H7 (cell line): ENCODE results near the gene GID8. TPM values are rescaled to one million over a fixed set of nuclear protein-coding genes. Genes with fewer than 3 reads are reported as not detected.

Experiments used
- DNase-seq: peaks from one replicate; pipeline ENCODE4 v3.0.0; 2012
- H3K27me3 ChIP-seq: 2 replicates; pipeline ENCODE4 v1.6.0; 2011; ENCODE audit warnings: mild to moderate bottlenecking, low read length; ENCODE audit not compliant: control insufficient read depth, insufficient read depth
- H3K36me3 ChIP-seq: replicated peaks from 2 replicates; pipeline ENCODE4 v1.5.1; 2011; ENCODE audit warnings: low read length; ENCODE audit not compliant: control insufficient read depth, insufficient read depth
- H3K4me3 ChIP-seq: 2 replicates; pipeline ENCODE4 v1.5.1; 2011; ENCODE audit warnings: low read depth, mild to moderate bottlenecking, control low read depth, low read length, moderate library complexity; ENCODE audit not compliant: insufficient read depth
- total RNA-seq: library from RNA; depleted of rRNA; stranded (reverse); fragments of >200 nt; shearing (Covaris generic); gene quantifications from 2 replicates; pipeline ENCODE4 v1.2.3, GENCODE V29; 2014; rRNA removed

The GID8 gene
- total RNA-seq = 49.1 and 57.0 TPM in 2 replicates

- Histone ChIP-seq H3K27me3 (no peaks in the 10 kb centered on the region), H3K36me3 (peaks cover 26% of the 10 kb centered on the region), H3K4me3 (peak within 1 kb of the TSS; percentile 98)
- DNase-seq = peak; percentile 88
Observed at GRCh38 chr20:62938105-62938888, at the start of gene GID8. Gene GID8, plus strand, starts transcription at chr20:62938147. Its CDS starts 3,356 bp downstream, at chr20:62941503.

GRCh38 chr20:62888406-62888805 lies 49.5 kb upstream of the GID8 start:
- H3K27me3 ChIP-seq = no peaks in the 10 kb centered on the region
- DNase-seq = no peak
- H3K4me3 ChIP-seq = no peak overlapping the region
- H3K36me3 ChIP-seq = peaks cover 36% of the 10 kb centered on the region

GRCh38 chr20:62888910-62889309 lies 49.0 kb upstream of the GID8 start:
- no peak for DNase-seq
- peaks cover 40% of the 10 kb centered on the region for H3K36me3 ChIP-seq
- H3K27me3 ChIP-seq = no peaks in the 10 kb centered on the region
- no peak overlapping the region for H3K4me3 ChIP-seq

GRCh38 chr20:62889411-62889810 lies 48.5 kb upstream of the GID8 start:
- Histone ChIP-seq H3K36me3 (peaks cover 45% of the 10 kb centered on the region), H3K4me3 (no peak overlapping the region), H3K27me3 (no peaks in the 10 kb centered on the region)
- no peak for DNase-seq

GRCh38 chr20:62889871-62890270 lies 48.1 kb upstream of the GID8 start:
- peaks cover 49% of the 10 kb centered on the region for H3K36me3 ChIP-seq
- no peak for DNase-seq
- no peaks in the 10 kb centered on the region for H3K27me3 ChIP-seq
- H3K4me3 ChIP-seq = no peak overlapping the region

GRCh38 chr20:62890444-62890843 lies 47.5 kb upstream of the GID8 start:
- Histone ChIP-seq H3K27me3 (no peaks in the 10 kb centered on the region), H3K36me3 (peaks cover 51% of the 10 kb centered on the region), H3K4me3 (no peak overlapping the region)
- no peak for DNase-seq

GRCh38 chr20:62891111-62891510 lies 46.8 kb upstream of the GID8 start:
- Histone ChIP-seq H3K4me3 (no peak overlapping the region), H3K36me3 (peaks cover 52% of the 10 kb centered on the region), H3K27me3 (no peaks in the 10 kb centered on the region)
- DNase-seq = no peak

- no peak for DNase-seq
- H3K36me3 ChIP-seq = peaks cover 50% of the 10 kb centered on the region
- H3K27me3 ChIP-seq = no peaks in the 10 kb centered on the region
- no peak overlapping the region for H3K4me3 ChIP-seq
Observed at GRCh38 chr20:62892348-62893304, 45.3 kb upstream of the GID8 start.

GRCh38 chr20:62893700-62894099 lies 44.2 kb upstream of the GID8 start:
- Histone ChIP-seq H3K36me3 (peaks cover 46% of the 10 kb centered on the region), H3K27me3 (no peaks in the 10 kb centered on the region), H3K4me3 (no peak overlapping the region)
- DNase-seq = peak; percentile 81

GRCh38 chr20:62894261-62894660 lies 43.7 kb upstream of the GID8 start:
- peaks cover 44% of the 10 kb centered on the region for H3K36me3 ChIP-seq
- DNase-seq = no peak
- no peak overlapping the region for H3K4me3 ChIP-seq
- H3K27me3 ChIP-seq = no peaks in the 10 kb centered on the region

GRCh38 chr20:62895539-62895938 lies 42.4 kb upstream of the GID8 start:
- Histone ChIP-seq H3K36me3 (peaks cover 35% of the 10 kb centered on the region), H3K27me3 (no peaks in the 10 kb centered on the region), H3K4me3 (no peak overlapping the region)
- peak; percentile 37 for DNase-seq

GRCh38 chr20:62896526-62896925 lies 41.4 kb upstream of the GID8 start:
- H3K27me3 ChIP-seq = no peaks in the 10 kb centered on the region
- H3K36me3 ChIP-seq = peaks cover 27% of the 10 kb centered on the region
- no peak overlapping the region for H3K4me3 ChIP-seq
- peak; percentile 26 for DNase-seq

- Histone ChIP-seq H3K4me3 (no peak overlapping the region), H3K27me3 (no peaks in the 10 kb centered on the region), H3K36me3 (peaks cover 22% of the 10 kb centered on the region)
- DNase-seq = peak; percentile 58
Observed at GRCh38 chr20:62897666-62898065, 40.3 kb upstream of the GID8 start.

GRCh38 chr20:62898093-62898964 lies 39.6 kb upstream of the GID8 start:
- Histone ChIP-seq H3K27me3 (no peaks in the 10 kb centered on the region), H3K4me3 (no peak overlapping the region), H3K36me3 (peaks cover 23% of the 10 kb centered on the region)
- no peak for DNase-seq
